MM.1S (cell line): ENCODE results near the gene WIPF3.

Experiments used
- DNase-seq: peaks from one replicate; pipeline ENCODE4 v3.0.0-alpha.2; 2015
- H2AFZ ChIP-seq: fragments of 300-600 bp; sonication (generic); 2 replicates; pipeline ENCODE4 v1.6.0; 2016; ENCODE audit warnings: antibody characterized with exemption, low read length
- H3F3A ChIP-seq: fragments of 300-600 bp; sonication (generic); 2 replicates; pipeline ENCODE4 v1.6.1; 2016; ENCODE audit warnings: mild to moderate bottlenecking, antibody characterized with exemption, low read length, moderate library complexity, mixed read lengths; ENCODE audit not compliant: insufficient read depth
- H3K27ac ChIP-seq: fragments of 300-600 bp; sonication (generic); 2 replicates; pipeline ENCODE4 v1.5.1; 2016; ENCODE audit warnings: mild to moderate bottlenecking, low read length
- H3K27me3 ChIP-seq: fragments of 300-600 bp; sonication (generic); replicated peaks from 2 replicates; pipeline ENCODE4 v1.6.0; 2016; ENCODE audit warnings: low read length; ENCODE audit not compliant: insufficient read depth
- H3K36me3 ChIP-seq: fragments of 300-600 bp; sonication (generic); replicated peaks from 2 replicates; pipeline ENCODE4 v1.6.1; 2016; ENCODE audit warnings: mild to moderate bottlenecking, low read length, mixed read lengths; ENCODE audit not compliant: insufficient read depth
- H3K4me1 ChIP-seq: fragments of 300-600 bp; sonication (generic); 2 replicates; pipeline ENCODE4 v1.6.1; 2016; ENCODE audit warnings: low read length, mixed read lengths
- H3K4me2 ChIP-seq: fragments of 300-600 bp; sonication (generic); 2 replicates; pipeline ENCODE4 v1.6.0; 2016; ENCODE audit warnings: low read depth, low read length
- H3K4me3 ChIP-seq: fragments of 300-600 bp; sonication (generic); 2 replicates; pipeline ENCODE4 v1.5.1; 2016; ENCODE audit warnings: low read length, mixed read lengths
- H3K79me2 ChIP-seq: fragments of 300-600 bp; sonication (generic); 2 replicates; pipeline ENCODE4 v1.6.1; 2016; ENCODE audit warnings: mixed run types, low read length, mixed read lengths
- H3K9ac ChIP-seq: fragments of 300-600 bp; sonication (generic); 2 replicates; pipeline ENCODE4 v1.6.1; 2016; ENCODE audit warnings: low read length, mixed read lengths
- H3K9me2 ChIP-seq: fragments of 300-600 bp; sonication (generic); replicated peaks from 2 replicates; pipeline ENCODE4 v1.6.1; 2016; ENCODE audit warnings: mild to moderate bottlenecking, low read length, mixed read lengths; ENCODE audit not compliant: insufficient read depth
- H3K9me3 ChIP-seq: fragments of 300-600 bp; sonication (generic); replicated peaks from 2 replicates; pipeline ENCODE4 v1.6.1; 2016; ENCODE audit warnings: mild to moderate bottlenecking, low read length, mixed read lengths; ENCODE audit not compliant: insufficient read depth
- H4K20me1 ChIP-seq: fragments of 300-600 bp; sonication (generic); 2 replicates; pipeline ENCODE4 v1.6.1; 2016; ENCODE audit warnings: mild to moderate bottlenecking, low read length, moderate library complexity, mixed read lengths; ENCODE audit not compliant: insufficient read depth
- CTCF ChIP-seq: fragments of 300-600 bp; sonication (generic); IDR thresholded peaks from 2 replicates; pipeline ENCODE4 v1.5.1; 2016; ENCODE audit warnings: antibody characterized with exemption, low read length, mixed read lengths
- EZH2 ChIP-seq: fragments of 300-600 bp; sonication (generic); optimal IDR thresholded peaks from 2 replicates; pipeline ENCODE3; 2017; ENCODE audit warnings: low read depth, mild to moderate bottlenecking, antibody characterized with exemption, low read length, mixed read lengths
- EZH2phosphoT487 ChIP-seq: fragments of 300-600 bp; sonication (generic); IDR thresholded peaks from 2 replicates; pipeline ENCODE4 v1.6.1; 2018; ENCODE audit warnings: antibody characterized with exemption, low read length

The WIPF3 gene

GRCh38 chr7:29918850-29919249, 112.5 kb downstream of the WIPF3 start:
- no peaks in the 10 kb centered on the region for H3K4me1 ChIP-seq
- no peak overlapping the region for H3K27ac ChIP-seq
- H3K36me3 ChIP-seq = no peaks in the 10 kb centered on the region
- H3K4me2 ChIP-seq = no peak overlapping the region
- no peaks in the 10 kb centered on the region for H3K9me2 ChIP-seq
- no peak overlapping the region for H3K4me3 ChIP-seq
- no peaks in the 10 kb centered on the region for H3K9me3 ChIP-seq
- H2AFZ ChIP-seq = no peak overlapping the region
- H3K79me2 ChIP-seq = no peaks in the 10 kb centered on the region
- no peaks in the 10 kb centered on the region for H3K27me3 ChIP-seq
- H3F3A ChIP-seq = no peaks in the 10 kb centered on the region
- no peak overlapping the region for H3K9ac ChIP-seq
- H4K20me1 ChIP-seq = no peaks in the 10 kb centered on the region
- DNase-seq = no peak
- no peak for TF ChIP-seq CTCF
- TF ChIP-seq EZH2phosphoT487 = no peak
- no peak for TF ChIP-seq EZH2

- Histone ChIP-seq H3K9ac (no peak overlapping the region), H3K79me2 (no peaks in the 10 kb centered on the region), H3F3A (no peaks in the 10 kb centered on the region), H3K4me3 (no peak overlapping the region), H3K27ac (no peak overlapping the region), H3K27me3 (no peaks in the 10 kb centered on the region), H3K36me3 (no peaks in the 10 kb centered on the region), H3K4me2 (no peak overlapping the region), H3K9me2 (no peaks in the 10 kb centered on the region), H4K20me1 (no peaks in the 10 kb centered on the region), H3K4me1 (no peaks in the 10 kb centered on the region), H3K9me3 (no peaks in the 10 kb centered on the region), H2AFZ (no peak overlapping the region)
- TF ChIP-seq EZH2 (no peak), CTCF (no peak), EZH2phosphoT487 (no peak)
- DNase-seq = no peak
Observed at GRCh38 chr7:29919790-29920189, 113.5 kb downstream of the WIPF3 start.

- Histone ChIP-seq H3K9ac (no peak overlapping the region), H3K27me3 (no peaks in the 10 kb centered on the region), H3K4me3 (no peak overlapping the region), H3F3A (no peaks in the 10 kb centered on the region), H3K9me3 (no peaks in the 10 kb centered on the region), H3K27ac (no peak overlapping the region), H3K79me2 (no peaks in the 10 kb centered on the region), H3K4me1 (no peaks in the 10 kb centered on the region), H4K20me1 (no peaks in the 10 kb centered on the region), H3K4me2 (no peak overlapping the region), H2AFZ (no peak overlapping the region), H3K36me3 (no peaks in the 10 kb centered on the region), H3K9me2 (no peaks in the 10 kb centered on the region)
- DNase-seq = no peak
- TF ChIP-seq EZH2phosphoT487 (no peak), EZH2 (no peak), CTCF (no peak)
Observed at GRCh38 chr7:29920491-29920890, 114.2 kb downstream of the WIPF3 start.
